ENCODE measurements around the gene RBM19.

The RBM19 gene

GRCh38 chr12:113899042-113899560 is 67.0 kb downstream of the RBM19 start:
- Histone ChIP-seq H3K27me3 (ENCODE audit: insufficient read depth, low read depth, severe bottlenecking) (no peaks in the 10 kb centered on the region), H3K9me3 (ENCODE audit: severe bottlenecking) (no peaks in the 10 kb centered on the region), H3K27ac (no peak overlapping the region), H3K4me3 (ENCODE audit: low read depth, low read length) (no peak overlapping the region), H3K36me3 (no peaks in the 10 kb centered on the region; the same call in 1 of the 2 replicates)
- no peak for DNase-seq
- TF ChIP-seq CTCF (IDR thresholded peaks at IDR 0.05; ENCODE audit: low read depth, low read length), result no peak

GRCh38 chr12:113898466-113898865 is 67.7 kb downstream of the RBM19 start:
- Histone ChIP-seq H3K4me3 (ENCODE audit: low read depth, low read length) (no peak overlapping the region), H3K27ac (no peak overlapping the region), H3K9me3 (ENCODE audit: severe bottlenecking) (no peaks in the 10 kb centered on the region), H3K27me3 (ENCODE audit: insufficient read depth, low read depth, severe bottlenecking) (no peaks in the 10 kb centered on the region), H3K36me3 (no peaks in the 10 kb centered on the region; the same call in 1 of the 2 replicates)
- no peak for DNase-seq
- TF ChIP-seq CTCF (IDR thresholded peaks at IDR 0.05; ENCODE audit: low read depth, low read length), result no peak

- no peak for TF ChIP-seq CTCF (IDR thresholded peaks at IDR 0.05; ENCODE audit: low read depth, low read length)
- H3K4me3 ChIP-seq (ENCODE audit: low read depth, low read length), result no peak overlapping the region
Measured at GRCh38 chr12:113897406-113897805, 68.7 kb downstream of the RBM19 start.

GRCh38 chr12:113896841-113897240 is 69.3 kb downstream of the RBM19 start:
- TF ChIP-seq CTCF (IDR thresholded peaks at IDR 0.05; ENCODE audit: low read depth, low read length), result no peak
- Histone ChIP-seq H3K27ac (no peak overlapping the region), H3K4me3 (ENCODE audit: low read depth, low read length) (no peak overlapping the region), H3K36me3 (no peaks in the 10 kb centered on the region), H3K9me3 (ENCODE audit: severe bottlenecking) (no peaks in the 10 kb centered on the region), H3K27me3 (ENCODE audit: insufficient read depth, low read depth, severe bottlenecking) (no peaks in the 10 kb centered on the region)
- DNase-seq, result no peak

More at GRCh38 chr12:113897406-113897805, 68.7 kb downstream of the RBM19 start:
- no peak for DNase-seq
- Histone ChIP-seq H3K9me3 (ENCODE audit: severe bottlenecking) (no peaks in the 10 kb centered on the region), H3K27ac (no peak overlapping the region), H3K36me3 (no peaks in the 10 kb centered on the region), H3K27me3 (ENCODE audit: insufficient read depth, low read depth, severe bottlenecking) (no peaks in the 10 kb centered on the region)

- H3K27me3 ChIP-seq (ENCODE audit: insufficient read depth, low read depth, severe bottlenecking), result no peaks in the 10 kb centered on the region
- no peak for DNase-seq
- no peak overlapping the region for H3K27ac ChIP-seq
Measured at GRCh38 chr12:113896194-113896593, 69.9 kb downstream of the RBM19 start.

More at GRCh38 chr12:113896194-113896593, 69.9 kb downstream of the RBM19 start:
- no peak for TF ChIP-seq CTCF (IDR thresholded peaks at IDR 0.05; ENCODE audit: low read depth, low read length)
- no peaks in the 10 kb centered on the region for H3K9me3 ChIP-seq (ENCODE audit: severe bottlenecking)
- H3K36me3 ChIP-seq, result no peaks in the 10 kb centered on the region
- H3K4me3 ChIP-seq (ENCODE audit: low read depth, low read length), result no peak overlapping the region
